ENCODE results near the gene MBD5.

MBD5 gene

GRCh38 chr2:148554459-148555247 is 533.8 kb downstream of the MBD5 start:
- no peak for DNase-seq

- no peak for DNase-seq
These were observed 534.9 kb downstream of the MBD5 start for GRCh38 chr2:148555622-148556294.

GRCh38 chr2:148557844-148558436 is 537.0 kb downstream of the MBD5 start:
- no peak for DNase-seq

GRCh38 chr2:148560496-148560895 is 539.6 kb downstream of the MBD5 start:
- no peak for DNase-seq

GRCh38 chr2:148561389-148561788 is 540.5 kb downstream of the MBD5 start:
- no peak for DNase-seq

GRCh38 chr2:148565272-148565894 is 544.5 kb downstream of the MBD5 start:
- no peak for DNase-seq

Measured in NCI-H1105 (cell line).